HTR-8/SVneo (cell line): Measurements from ENCODE around the gene MFSD2B.
"Not testable (repeated sequence)": the region's sequence is repeated elsewhere in the genome, so short reads cannot be mapped to it uniquely, and the experiment has no call there.

Experiments used
- DNase-seq: peaks from one replicate; pipeline ENCODE4 v3.0.0; 2011; ENCODE audit warnings: low spot score, mixed read lengths; ENCODE audit not compliant: insufficient read length
- FAIRE-seq: peaks from 2 replicates; lab custom pipeline; 2011; peaks lifted over from hg19 to GRCh38; lab: Jason Lieb, UNC

The MFSD2B gene

DNA sequence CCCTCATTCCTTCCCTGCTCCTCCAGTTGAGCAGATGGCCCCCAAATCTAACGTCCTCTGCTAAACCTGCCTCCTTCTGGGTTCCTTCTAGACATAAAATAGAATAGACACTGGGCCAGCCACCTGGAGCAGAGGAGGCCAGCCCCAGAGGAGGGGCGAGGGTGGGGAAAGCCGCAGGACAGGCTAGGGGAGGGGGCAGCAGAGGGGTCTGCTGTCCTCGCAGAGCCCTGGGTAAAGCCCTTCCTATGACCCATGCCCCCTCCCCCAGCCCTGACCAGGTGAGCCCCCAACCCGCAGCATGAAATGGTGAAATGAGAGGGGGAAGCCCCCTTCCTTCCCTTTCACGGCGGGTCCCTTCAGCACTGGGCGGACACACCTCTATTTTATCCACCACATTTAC lies 7.8 kb downstream of the MFSD2B start:
- no peak for DNase-seq
- FAIRE-seq = no peak

GRCh38 chr2:24018241-24018640 lies 8.4 kb downstream of the MFSD2B start:
- FAIRE-seq (no peak), DNase-seq (no peak)

GRCh38 chr2:24019729-24020128 lies 9.8 kb downstream of the MFSD2B start:
- FAIRE-seq (no peak), DNase-seq (no peak)

DNA sequence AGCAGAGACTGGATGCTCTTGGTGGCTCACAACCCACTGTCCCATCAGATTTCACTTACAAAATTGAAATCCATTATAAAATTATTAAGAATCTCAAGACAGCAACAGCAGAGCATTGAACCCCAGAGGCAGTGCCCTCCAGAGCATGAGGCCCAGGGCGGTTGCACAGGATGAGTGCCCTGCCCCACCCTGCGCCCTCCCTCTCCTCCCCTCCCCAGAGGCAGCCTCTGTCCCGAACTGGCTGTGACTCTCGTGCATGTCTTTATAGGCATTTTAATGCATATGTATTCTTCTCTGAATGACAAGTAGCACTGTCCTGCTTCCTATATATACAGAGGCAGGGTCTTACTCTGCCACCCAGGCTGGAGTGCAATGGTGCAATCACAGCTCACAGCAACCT lies 10.4 kb downstream of the MFSD2B start:
- DNase-seq (no peak), FAIRE-seq (no peak)

- DNase-seq (no peak), FAIRE-seq (no peak)
Observed at GRCh38 chr2:24021122-24021998, 11.5 kb downstream of the MFSD2B start.

DNA sequence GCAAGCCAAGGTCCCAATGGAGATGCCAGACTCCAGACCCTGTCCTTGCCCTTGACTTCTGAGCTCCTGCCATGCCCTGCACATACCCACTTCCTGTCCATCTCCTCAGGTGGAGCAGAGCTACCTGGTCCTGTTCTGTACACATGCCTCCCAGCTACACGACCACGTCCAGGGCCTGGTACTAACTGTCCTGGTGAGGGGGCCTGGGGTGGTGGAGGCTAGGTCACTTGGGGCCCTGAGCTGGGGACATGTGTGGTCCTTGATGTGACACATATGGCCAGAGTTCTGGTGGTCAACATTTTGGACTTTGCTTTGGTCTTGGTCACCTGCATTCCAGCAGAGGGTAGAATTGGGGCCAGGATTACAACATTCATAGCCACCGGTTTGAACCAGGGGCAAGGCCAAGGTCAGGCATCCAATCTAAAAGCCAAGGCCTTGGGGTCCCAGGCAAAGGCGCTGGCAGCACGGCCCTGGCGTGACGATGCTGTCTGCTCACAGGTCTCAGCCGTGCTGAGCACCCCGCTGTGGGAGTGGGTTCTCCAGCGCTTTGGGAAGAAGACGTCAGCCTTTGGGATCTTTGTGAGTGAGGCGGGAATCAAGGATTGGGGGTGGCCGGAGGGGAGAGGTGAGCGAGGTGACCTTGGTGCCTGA lies 12.6 kb downstream of the MFSD2B start:
- DNase-seq (no peak), FAIRE-seq (peak; percentile 63)

DNA sequence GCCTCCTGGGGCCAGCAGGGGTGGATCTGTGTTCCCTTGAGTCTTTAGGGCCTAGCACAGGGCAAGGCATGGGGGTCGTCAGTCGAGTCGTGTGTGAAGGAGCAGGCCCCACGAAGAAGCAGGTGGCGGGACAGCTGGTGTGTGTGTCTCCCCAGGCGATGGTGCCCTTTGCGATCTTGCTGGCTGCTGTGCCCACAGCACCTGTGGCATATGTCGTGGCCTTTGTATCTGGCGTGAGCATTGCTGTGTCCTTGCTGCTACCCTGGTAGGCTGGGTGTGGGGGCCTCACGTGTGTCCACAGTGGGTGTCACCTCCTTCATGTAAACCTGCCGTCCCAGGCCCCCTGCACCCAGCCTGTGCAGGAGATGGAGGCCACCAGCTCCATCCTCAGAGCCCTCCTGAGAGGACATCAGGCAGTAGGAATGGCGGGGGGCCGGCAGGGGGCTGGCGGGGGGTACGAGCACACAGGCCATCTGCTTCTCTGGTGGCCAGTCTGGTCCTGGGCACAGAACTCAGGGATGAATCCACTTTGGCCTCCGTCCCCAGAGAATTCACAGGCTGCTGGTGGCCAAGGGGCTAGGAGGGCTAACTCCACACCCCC lies 13.2 kb downstream of the MFSD2B start:
- FAIRE-seq = no peak
- DNase-seq = no peak

- DNase-seq (no peak), FAIRE-seq (no peak)
Observed at GRCh38 chr2:24024018-24024417, 14.1 kb downstream of the MFSD2B start.

GRCh38 chr2:24024996-24025663 lies 15.2 kb downstream of the MFSD2B start:
- FAIRE-seq (no peak), DNase-seq (no peak)

DNA sequence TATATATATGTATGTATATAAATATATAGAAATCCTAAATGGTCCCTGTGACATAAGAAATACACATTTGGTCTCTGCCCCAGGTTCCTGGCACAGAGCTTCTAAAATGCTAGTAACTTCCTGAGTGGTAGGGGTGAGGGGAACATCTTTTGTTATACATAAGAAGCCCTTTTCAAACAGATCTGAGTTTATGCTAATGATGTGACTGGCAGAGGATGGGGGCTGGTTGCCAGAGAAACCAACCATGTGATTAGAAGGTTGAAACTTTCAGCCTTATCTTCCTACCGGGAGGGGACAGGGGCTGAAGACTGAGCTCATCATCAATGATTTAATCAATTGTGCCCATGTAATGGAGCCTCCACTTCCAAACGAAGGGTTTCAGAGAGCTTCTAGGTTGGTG lies 16.3 kb downstream of the MFSD2B start:
- DNase-seq = no peak
- no peak for FAIRE-seq

- DNase-seq = no peak
- no peak for FAIRE-seq
Observed at GRCh38 chr2:24038786-24039499, 29.1 kb downstream of the MFSD2B start.

- no peak for FAIRE-seq
- no peak for DNase-seq
Observed at GRCh38 chr2:24040511-24040910, 30.6 kb downstream of the MFSD2B start.

DNA sequence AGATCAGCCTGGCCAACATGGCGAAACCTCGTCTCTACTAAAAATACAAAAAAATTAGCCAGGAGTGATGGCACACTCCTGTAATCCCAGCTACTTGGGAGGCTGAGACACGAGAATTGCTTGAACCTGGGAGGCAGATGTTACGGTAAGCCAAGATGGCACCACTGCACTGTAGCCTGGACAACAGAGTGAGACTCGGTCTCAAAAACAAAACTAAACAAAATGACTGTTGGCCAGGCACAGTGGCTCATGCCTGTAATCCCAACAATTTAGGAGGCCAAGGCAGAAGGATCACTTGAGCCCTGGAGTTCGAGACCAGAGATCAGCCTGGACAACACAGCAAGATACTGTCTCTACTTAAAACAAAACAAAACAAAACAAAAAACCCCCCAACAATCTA lies 33.2 kb downstream of the MFSD2B start:
- not testable (repeated sequence) for FAIRE-seq, DNase-seq

GRCh38 chr2:24045511-24046508 lies 35.9 kb downstream of the MFSD2B start:
- no peak for DNase-seq
- FAIRE-seq = no peak

GRCh38 chr2:24046599-24046929 lies 36.7 kb downstream of the MFSD2B start:
- FAIRE-seq (no peak), DNase-seq (no peak)

DNA sequence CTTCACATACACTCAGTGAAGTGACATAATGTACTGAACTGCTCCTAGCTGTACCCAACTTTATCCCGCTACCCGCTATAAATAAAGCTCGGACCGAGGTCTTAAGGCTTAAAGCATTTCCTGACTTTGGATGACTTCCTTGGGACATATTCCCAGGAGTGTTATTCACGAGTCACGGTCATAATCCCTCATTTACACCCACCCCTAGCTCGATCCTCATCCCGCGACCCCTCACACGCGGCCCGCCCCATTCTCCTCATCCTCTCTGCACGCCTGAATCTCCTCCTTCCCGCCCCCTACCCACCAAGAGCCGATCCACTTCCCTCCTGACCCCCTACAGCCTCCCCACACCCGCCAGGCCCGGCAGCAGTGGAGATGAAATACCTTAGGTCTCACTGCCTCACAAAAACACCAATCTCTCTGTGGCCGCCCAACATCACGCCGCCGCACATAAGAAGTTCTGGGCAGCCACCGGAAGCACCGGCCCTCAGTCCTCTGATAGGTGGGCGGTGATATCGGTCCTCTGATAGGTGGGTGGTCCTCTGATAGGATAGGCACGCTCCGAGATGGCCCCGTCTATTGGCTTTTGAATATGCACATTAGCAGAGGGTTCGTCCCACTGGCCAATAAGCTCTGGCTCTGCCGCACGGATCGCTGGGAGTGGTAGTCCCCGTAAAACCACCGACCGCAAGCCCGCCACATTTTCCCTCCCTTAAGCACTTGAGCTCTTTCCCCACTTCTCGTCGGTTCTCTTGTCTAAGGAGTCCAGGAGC lies 37.2 kb downstream of the MFSD2B start, which contains the start of gene WDCP:
Gene WDCP, minus strand, starts transcription at position 462 of the 773 bp plus-strand sequence. CDS start 7,897 bp downstream, outside the sequence.
- FAIRE-seq (peak; percentile 70), DNase-seq (peak; percentile 99)

- DNase-seq (no peak), FAIRE-seq (no peak)
Observed at GRCh38 chr2:24047703-24048033, 37.8 kb downstream of the MFSD2B start.

DNA sequence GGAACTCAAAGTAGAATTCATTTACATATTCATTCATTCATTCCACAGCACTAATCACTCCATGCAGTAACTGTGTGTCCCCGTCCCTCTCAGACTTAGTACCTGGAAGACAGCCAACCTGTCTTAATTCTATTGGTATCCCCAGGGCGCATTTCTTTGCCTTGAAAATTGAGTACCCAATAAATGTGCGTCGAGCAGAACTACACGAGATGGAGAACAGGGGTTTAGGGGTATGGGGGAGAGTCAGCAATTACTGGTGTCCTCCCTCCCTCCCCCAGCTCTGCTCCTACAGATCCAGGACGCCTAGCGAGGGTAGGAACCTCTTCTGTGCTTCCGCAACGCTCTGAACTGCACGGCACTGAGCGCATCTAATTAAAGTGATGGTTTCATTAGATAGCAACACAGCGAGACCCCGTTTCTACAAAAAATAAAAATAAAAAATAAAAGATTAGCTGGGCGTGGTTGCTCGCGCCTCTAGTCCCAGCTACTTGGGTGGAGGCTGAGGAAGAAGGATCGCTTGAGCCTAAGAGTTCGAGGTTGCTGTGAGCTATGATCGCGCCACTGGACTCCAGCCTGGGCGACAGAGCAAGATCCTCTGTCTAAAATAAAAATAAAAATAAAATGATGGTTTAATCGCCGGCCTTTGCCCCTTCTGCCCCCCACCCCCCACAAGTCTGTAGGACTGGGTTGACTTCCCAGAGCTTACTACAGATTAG lies 39.0 kb downstream of the MFSD2B start:
- FAIRE-seq (no peak), DNase-seq (no peak)
